Left hindlimb (tissue), 1 donor: ENCODE results near the gene LYPLAL1.

Source experiments
- DNase-seq: peaks from one replicate; pipeline ENCODE4 v3.0.0-alpha.2; 2018

LYPLAL1 gene

DNA sequence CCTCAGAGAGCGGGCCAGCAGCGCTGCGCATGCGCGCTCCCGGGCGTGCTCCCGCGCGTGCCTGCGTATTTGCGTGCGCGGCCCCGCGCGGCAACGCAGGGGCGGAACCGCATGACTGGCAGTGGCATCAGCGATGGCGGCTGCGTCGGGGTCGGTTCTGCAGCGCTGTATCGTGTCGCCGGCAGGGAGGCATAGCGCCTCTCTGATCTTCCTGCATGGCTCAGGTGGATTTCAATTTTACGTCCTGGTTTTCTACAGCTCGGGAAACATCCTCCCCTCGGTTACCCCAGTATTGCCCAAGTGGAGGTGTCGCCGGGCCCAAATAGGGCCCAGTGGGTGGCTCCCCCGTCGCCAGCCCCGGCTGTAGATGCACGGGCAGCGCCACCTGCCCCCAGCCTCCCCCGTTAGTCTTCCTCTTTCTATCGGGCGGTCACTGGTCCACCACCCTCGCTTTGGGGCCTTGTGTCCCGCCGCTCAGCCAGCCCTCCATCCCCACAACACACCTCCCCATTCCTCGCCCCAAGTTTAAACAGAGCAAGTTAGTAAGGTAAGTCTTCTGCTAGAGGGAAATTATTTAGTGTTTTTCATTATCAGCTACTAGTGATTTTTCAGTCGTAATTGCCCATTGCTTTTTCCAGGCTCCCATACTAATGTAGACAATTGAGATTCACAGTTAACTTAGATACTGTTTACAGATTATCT lies at the start of gene LYPLAL1:
TSS of gene LYPLAL1 (plus strand) at position 121 of the 702 bp plus-strand sequence. CDS start at position 134, 13 bp downstream.
- DNase-seq = peak; percentile 93

DNA sequence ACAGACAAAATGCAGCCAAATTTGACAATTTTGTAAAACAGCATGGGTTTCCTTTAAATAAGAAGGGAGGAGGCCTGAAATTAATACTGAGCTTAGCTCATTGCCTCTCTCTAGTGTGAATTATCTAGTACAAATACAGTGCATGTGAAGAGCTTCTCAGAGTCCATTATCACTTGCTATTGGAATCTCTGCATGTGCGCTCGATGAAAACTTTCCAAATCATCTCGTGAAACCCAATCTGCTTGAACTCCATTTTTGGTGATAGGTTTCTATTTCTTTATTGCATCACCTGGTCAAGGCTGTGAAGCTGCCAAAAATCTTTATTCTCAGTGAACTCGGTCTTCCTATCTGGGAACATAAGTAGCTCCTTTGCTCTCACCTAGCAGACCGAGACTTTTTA lies 49.5 kb upstream of the LYPLAL1 start:
- DNase-seq = no peak

DNA sequence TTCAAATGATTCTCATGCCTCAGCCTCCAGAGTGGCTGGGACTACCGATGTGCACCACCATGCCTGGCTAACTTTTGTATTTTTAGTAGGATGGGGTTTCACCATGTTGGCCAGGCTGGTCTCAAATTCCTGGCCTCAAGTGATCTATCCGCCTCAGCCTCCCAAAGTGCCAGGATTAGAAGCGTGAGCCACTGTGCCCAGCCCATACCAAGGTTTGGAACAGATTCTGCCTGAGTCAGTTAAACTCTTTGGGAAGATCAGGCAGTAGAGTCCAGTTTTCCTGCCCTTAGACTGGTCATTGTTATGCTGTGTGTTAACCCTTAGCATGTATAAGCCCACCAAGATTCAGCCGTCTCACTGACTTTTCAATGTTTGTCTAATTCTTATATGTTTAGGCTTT lies 48.3 kb upstream of the LYPLAL1 start:
- no peak for DNase-seq

GRCh38 chr1:219126377-219126776 lies 47.3 kb upstream of the LYPLAL1 start:
- DNase-seq = no peak

DNA sequence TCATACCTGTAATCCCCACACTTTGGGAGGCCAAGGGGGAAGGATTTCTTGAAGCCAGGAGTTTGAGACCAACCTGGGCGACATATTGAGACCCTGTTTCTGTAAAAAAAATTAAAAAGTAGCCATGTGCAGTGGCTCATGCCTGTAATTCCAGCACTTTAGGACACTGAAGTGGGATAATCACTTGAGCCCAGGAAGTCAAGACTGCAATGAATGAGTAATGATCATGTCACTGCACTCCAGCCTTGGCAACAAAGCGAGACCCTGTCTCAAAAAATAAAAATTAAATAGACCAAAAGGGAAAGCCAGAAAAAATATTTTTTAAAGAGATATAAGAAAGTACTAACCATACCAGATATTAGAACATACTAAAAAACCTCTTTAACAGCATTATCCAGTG lies 44.7 kb upstream of the LYPLAL1 start:
- DNase-seq = no peak

GRCh38 chr1:219130366-219130935 lies 43.2 kb upstream of the LYPLAL1 start:
- no peak for DNase-seq

GRCh38 chr1:219132939-219133338 lies 40.7 kb upstream of the LYPLAL1 start:
- no peak for DNase-seq

- DNase-seq = no peak
Observed at GRCh38 chr1:219138747-219139146, 34.9 kb upstream of the LYPLAL1 start.

DNA sequence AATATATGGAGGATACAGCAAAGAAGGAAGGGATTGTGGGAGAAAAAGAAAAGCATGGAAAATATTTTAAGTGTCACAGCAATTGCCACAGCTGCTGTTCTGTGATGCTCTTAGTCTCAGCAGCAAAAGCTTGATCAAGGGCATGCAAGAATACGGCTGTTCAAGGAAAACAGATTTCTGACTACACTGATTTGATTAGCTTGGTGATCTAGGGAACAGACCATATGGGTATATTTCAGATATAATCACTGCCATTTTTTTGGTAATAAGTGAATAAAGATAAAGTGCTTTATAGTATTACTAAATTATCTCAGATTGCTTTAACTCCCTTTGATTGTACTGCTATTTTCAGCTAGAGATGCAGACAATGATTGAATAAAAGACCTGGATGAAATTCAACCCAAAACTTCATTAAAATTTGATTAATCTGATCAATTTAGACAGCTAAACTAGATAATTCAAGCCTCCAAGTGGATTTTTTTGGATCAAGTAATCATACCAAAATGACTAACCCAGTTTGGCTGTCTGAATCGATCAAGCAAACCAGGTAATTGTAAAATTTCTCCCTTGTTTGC lies 33.3 kb upstream of the LYPLAL1 start:
- no peak for DNase-seq

DNA sequence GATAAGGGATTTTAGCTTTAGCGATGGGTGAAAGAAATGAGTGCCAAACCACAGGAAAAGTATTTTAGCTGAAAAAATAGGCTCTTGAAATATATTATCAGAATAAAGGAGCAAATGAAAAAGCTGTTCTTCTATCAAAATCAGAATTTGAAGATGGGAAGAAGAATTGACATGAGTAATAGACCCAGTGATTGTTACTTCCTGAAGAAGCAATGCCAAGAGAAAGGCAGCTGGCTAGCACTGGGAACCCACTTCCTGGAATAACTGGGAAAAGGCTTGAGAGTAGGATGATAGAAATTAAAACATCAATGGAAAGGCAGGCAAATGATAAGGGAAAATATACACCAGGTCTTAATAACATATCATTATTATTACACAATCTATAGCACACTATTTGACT lies 29.9 kb upstream of the LYPLAL1 start:
- no peak for DNase-seq

GRCh38 chr1:219144658-219145315 lies 28.9 kb upstream of the LYPLAL1 start:
- DNase-seq = no peak

- no peak for DNase-seq
Observed at GRCh38 chr1:219147571-219148019, 26.1 kb upstream of the LYPLAL1 start.

- no peak for DNase-seq
Observed at GRCh38 chr1:219149009-219149577, 24.6 kb upstream of the LYPLAL1 start.

DNA sequence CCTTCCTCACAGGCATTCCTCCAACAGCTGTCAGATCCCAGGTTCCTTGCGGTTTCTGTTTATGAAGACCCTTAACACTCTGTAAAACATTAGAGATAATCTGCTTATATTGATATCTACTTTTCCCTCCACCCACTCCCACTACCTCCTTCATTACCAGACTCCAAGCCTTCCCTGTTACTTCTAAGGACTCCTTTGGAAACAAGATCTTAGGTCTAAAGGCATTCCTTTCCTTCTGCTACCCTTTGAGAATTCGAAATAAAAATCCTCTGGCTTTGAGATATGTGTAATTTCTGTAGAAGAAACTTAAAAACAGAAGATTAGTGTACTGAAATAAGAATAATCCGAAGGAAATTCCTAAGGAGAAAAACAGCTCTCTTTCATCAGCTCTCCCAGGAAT lies 23.7 kb upstream of the LYPLAL1 start:
- no peak for DNase-seq

DNA sequence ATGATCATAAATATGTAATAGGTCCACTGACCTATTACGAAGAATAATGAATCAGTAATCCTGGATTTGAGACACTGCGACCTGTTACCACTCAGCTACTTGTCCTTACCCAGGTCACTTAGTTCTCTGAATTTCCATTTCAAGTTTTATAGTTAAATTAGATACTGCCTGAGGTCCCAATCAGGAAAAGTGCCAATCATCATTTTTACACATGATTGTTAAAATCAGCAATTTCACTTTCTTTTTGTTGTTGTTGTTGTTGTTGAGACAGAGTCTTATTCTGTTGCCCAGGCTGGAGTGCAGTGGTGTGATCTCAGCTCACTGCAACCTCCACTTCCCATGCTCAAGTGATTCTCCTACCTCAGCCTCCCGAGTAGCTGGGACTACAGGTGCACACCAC lies 22.8 kb upstream of the LYPLAL1 start:
- DNase-seq = no peak

DNA sequence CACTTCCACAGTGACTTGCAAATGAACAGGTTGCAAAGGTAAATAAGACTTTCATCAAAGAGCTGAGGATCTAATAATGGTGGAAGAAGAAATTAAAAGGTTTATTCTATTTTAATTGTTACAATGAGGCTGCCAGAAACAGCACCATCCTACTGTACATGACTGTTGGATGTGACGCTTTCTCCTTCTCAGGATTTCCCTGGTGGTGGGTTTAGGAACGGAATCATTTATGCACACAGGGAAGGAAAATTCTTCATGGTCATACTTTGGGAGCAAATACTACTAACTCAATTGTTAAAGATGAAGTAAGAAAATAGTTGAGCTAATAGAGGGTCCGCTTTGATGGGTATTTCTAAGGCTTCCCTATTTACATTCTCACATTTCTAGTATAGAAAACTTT lies 22.2 kb upstream of the LYPLAL1 start:
- DNase-seq = no peak

GRCh38 chr1:219152751-219153150 lies 20.9 kb upstream of the LYPLAL1 start:
- no peak for DNase-seq

DNA sequence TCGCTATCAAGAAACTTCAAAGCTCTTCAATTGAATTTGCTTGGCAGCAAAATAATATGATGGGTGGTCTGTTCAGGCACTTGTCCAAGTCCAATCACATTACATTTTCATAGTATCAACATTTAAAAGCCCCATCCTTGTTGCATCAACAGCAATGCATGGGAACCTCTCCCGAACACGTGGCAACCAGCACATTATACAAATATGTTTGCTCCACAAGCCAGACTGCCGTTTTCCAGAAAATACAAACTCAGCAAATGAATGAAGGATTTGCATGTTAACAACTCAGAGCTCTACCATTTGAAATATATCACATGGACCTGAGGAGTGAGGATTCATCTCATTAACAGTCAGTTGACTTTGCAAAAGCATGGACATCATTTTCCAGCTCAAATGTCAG lies 20.0 kb upstream of the LYPLAL1 start:
- no peak for DNase-seq

DNA sequence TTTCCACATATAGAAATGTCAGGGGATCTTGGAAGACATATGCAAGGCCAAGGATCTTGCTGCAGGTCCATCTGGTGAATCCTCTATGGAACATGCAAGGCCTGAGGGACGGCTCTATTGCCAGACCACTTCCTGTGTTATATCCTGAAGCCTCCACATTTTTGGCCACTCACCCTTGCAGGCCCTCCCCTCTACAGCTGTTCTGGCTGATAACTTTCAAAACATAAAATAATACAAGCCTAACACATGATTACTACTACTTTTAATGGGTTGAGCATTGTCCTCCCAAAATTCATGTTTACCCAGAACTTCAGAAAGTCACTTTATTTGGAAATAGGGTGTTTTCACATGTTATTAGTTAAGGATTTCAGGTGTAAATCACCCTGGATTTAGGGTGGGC lies 18.5 kb upstream of the LYPLAL1 start:
- DNase-seq = no peak

DNA sequence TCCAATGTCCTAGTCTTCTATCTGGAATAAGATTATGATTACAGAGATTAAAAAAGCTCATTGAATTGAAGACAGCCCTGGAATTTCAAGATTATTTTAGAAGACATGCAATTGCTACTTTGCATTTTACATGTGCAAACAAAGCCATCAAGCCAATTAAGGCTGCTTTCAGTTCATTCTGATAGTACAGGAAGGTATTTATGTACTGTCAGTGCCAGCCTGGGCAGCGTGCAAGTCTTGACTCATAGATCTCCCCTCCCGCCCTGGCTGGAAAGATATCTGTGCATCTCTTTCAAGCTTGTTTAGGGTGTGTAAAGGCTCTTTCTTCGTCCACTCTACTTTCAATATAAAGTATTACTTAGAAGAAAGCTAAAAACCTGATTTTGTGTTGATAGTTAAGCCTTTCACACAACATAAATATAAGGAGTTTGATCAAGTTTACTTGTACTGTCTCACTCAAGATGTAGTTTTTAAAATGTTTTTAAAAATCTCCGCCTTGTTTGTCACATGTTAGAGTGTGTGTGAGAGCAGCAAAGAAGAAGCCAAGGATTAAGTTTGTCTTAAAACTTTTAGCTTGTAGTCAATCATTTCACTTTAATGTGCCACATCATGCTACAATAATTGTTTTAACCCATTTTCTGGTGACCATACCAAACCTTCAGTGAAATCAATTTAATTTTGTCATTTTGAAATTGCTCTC lies 13.6 kb upstream of the LYPLAL1 start:
- no peak for DNase-seq

- no peak for DNase-seq
Observed at GRCh38 chr1:219160967-219161366, 12.7 kb upstream of the LYPLAL1 start.

GRCh38 chr1:219161371-219161770 lies 12.3 kb upstream of the LYPLAL1 start:
- DNase-seq = no peak

GRCh38 chr1:219163401-219163954 lies 10.2 kb upstream of the LYPLAL1 start:
- no peak for DNase-seq
